ENCODE results near the gene SF3B4.

GRCh38 chr1:149949911-149950310 lies 22.3 kb upstream of the SF3B4 start:
- TF ChIP-seq CTCF (IDR thresholded peaks at IDR 0.05; ENCODE audit: low read length), result no peak
- no peak for TF ChIP-seq EZH2 (IDR thresholded peaks at IDR 0.05; ENCODE audit: borderline replicate concordance, low read length)

Data from OCI-LY1 (cell line).